Ectodermal cell (in vitro differentiated cells): ENCODE data around the gene SLC5A11. TPM values are rescaled to one million over a fixed set of nuclear protein-coding genes. Genes with fewer than 3 reads are reported as not detected.
"Not testable (repeated sequence)": the region's sequence is repeated elsewhere in the genome, so short reads cannot be mapped to it uniquely, and the experiment has no call there.

Source experiments
- H3K27ac ChIP-seq: 2 replicates; pipeline ENCODE4 v1.7.0; 2013; ENCODE audit warnings: mild to moderate bottlenecking, low read depth, low read length; ENCODE audit not compliant: insufficient read depth, poor library complexity, severe bottlenecking
- H3K27me3 ChIP-seq: 2 replicates; pipeline ENCODE4 v1.7.0; 2013; ENCODE audit warnings: mild to moderate bottlenecking, low read length; ENCODE audit not compliant: insufficient read depth, control insufficient read depth, poor library complexity, severe bottlenecking
- H3K36me3 ChIP-seq: one replicate; pipeline ENCODE4 v1.7.0; 2013; ENCODE audit warnings: low read length; ENCODE audit not compliant: control insufficient read depth, insufficient read depth
- H3K4me1 ChIP-seq: one replicate; pipeline ENCODE4 v1.7.0; 2013; ENCODE audit warnings: low read length; ENCODE audit not compliant: control insufficient read depth, insufficient read depth
- H3K4me3 ChIP-seq: 2 replicates; pipeline ENCODE4 v1.7.0; 2013; ENCODE audit warnings: low read depth, low read length, control low read depth; ENCODE audit not compliant: insufficient read depth
- H3K9me3 ChIP-seq: 2 replicates; pipeline ENCODE4 v1.7.0; 2013; ENCODE audit warnings: mild to moderate bottlenecking, low read length, moderate library complexity; ENCODE audit not compliant: control insufficient read depth
- WGBS, 2 experiments: methylation state at CpG; one replicate each; pipeline ENCODE4 v1.1.7; 2013; ENCODE audit warnings: missing lambda C conversion rate in 2 of 2; 5-methylcytosine and 5-hydroxymethylcytosine counted together
- polyA plus RNA-seq, 4 experiments: library from polyadenylated mRNA; stranded (reverse); fragments of 50-300 nt; gene quantifications; one replicate each; pipeline ENCODE4 v1.2.3, GENCODE V29; 2013

Gene SLC5A11
- not detected for polyA plus RNA-seq (2013, experiment 1 of 4)
- polyA plus RNA-seq (2013, experiment 2 of 4): 0.16 TPM
- polyA plus RNA-seq (2013, experiment 3 of 4): 0.11 TPM
- 0.20 TPM for polyA plus RNA-seq (2013, experiment 4 of 4)

GRCh38 chr16:24845726-24846547 is at the start of gene SLC5A11:
Gene SLC5A11, plus strand, starts transcription at chr16:24845963. Its CDS starts 12,681 bp downstream, at chr16:24858644.
- no peak within 1 kb of the TSS for H3K27ac ChIP-seq

GRCh38 chr16:24800586-24800985 is 45.2 kb upstream of the SLC5A11 start:
- Histone ChIP-seq H3K4me1 (no peaks in the 10 kb centered on the region), H3K4me3 (no peak overlapping the region), H3K27ac (no peak overlapping the region), H3K36me3 (peaks cover 70% of the 10 kb centered on the region), H3K9me3 (no peaks in the 10 kb centered on the region), H3K27me3 (no peaks in the 10 kb centered on the region)
- WGBS, 2 experiments: 96 to 97% methylated on average over 4 of the region's 4 CpGs

More at GRCh38 chr16:24845726-24846547, at the start of gene SLC5A11:
- Histone ChIP-seq H3K36me3 (no peaks in the 10 kb centered on the region), H3K4me1 (no peaks in the 10 kb centered on the region), H3K9me3 (no peaks in the 10 kb centered on the region), H3K4me3 (no peak within 1 kb of the TSS), H3K27me3 (no peaks in the 10 kb centered on the region)
- WGBS, 2 experiments: 87 to 88% methylated on average over 20 to 21 of the region's 21 CpGs

GRCh38 chr16:24801761-24802302 is 43.9 kb upstream of the SLC5A11 start:
- Histone ChIP-seq H3K9me3 (no peaks in the 10 kb centered on the region), H3K27ac (no peak overlapping the region), H3K27me3 (no peaks in the 10 kb centered on the region), H3K4me3 (no peak overlapping the region), H3K4me1 (no peaks in the 10 kb centered on the region), H3K36me3 (peaks cover 82% of the 10 kb centered on the region)
- 91 to 92% methylated on average over 3 of the region's 3 CpGs for WGBS, 2 experiments

GRCh38 chr16:24805484-24805883 is 40.3 kb upstream of the SLC5A11 start:
- Histone ChIP-seq H3K4me3 (no peak overlapping the region), H3K27ac (no peak overlapping the region), H3K36me3 (peaks cover 72% of the 10 kb centered on the region), H3K4me1 (no peaks in the 10 kb centered on the region), H3K27me3 (no peaks in the 10 kb centered on the region), H3K9me3 (no peaks in the 10 kb centered on the region)
- WGBS, 2 experiments: 94 to 96% methylated on average over 4 to 5 of the region's 5 CpGs

GRCh38 chr16:24807301-24807700 is 38.5 kb upstream of the SLC5A11 start:
- H3K27ac ChIP-seq: no peak overlapping the region
- H3K4me1 ChIP-seq: no peaks in the 10 kb centered on the region
- no peaks in the 10 kb centered on the region for H3K9me3 ChIP-seq
- WGBS, 2 experiments: 100% methylated on average over 1 of the region's 1 CpG; no CpG with 5 or more reads in 1 of the 2 experiments
- H3K36me3 ChIP-seq: peaks cover 59% of the 10 kb centered on the region
- H3K27me3 ChIP-seq: no peaks in the 10 kb centered on the region
- H3K4me3 ChIP-seq: no peak overlapping the region

GRCh38 chr16:24810951-24811843 is 34.6 kb upstream of the SLC5A11 start:
- Histone ChIP-seq H3K4me3 (no peak overlapping the region), H3K27me3 (no peaks in the 10 kb centered on the region), H3K27ac (no peak overlapping the region), H3K9me3 (no peaks in the 10 kb centered on the region), H3K4me1 (no peaks in the 10 kb centered on the region), H3K36me3 (peaks cover 62% of the 10 kb centered on the region)
- WGBS, 2 experiments: 94 to 95% methylated on average over 10 to 11 of the region's 11 CpGs

- not testable (repeated sequence) for H3K9me3 ChIP-seq, H3K27me3 ChIP-seq, H3K4me1 ChIP-seq, H3K4me3 ChIP-seq, H3K27ac ChIP-seq
- 91 to 93% methylated on average over 5 to 6 of the region's 6 CpGs for WGBS, 2 experiments
- H3K36me3 ChIP-seq: peaks cover 50% of the 10 kb centered on the region
Measured at GRCh38 chr16:24812813-24813212, 33.0 kb upstream of the SLC5A11 start.

- H3K36me3 ChIP-seq: peaks cover 61% of the 10 kb centered on the region
- H3K4me1 ChIP-seq: no peaks in the 10 kb centered on the region
- H3K27me3 ChIP-seq: no peaks in the 10 kb centered on the region
- no peak overlapping the region for H3K27ac ChIP-seq
- no peak overlapping the region for H3K4me3 ChIP-seq
- WGBS, 2 experiments: 97% methylated on average over 7 of the region's 7 CpGs
- H3K9me3 ChIP-seq: no peaks in the 10 kb centered on the region
Measured at GRCh38 chr16:24815021-24815420, 30.7 kb upstream of the SLC5A11 start.

GRCh38 chr16:24816688-24817087 is 29.1 kb upstream of the SLC5A11 start:
- no peaks in the 10 kb centered on the region for H3K4me1 ChIP-seq
- WGBS, 2 experiments: 93 to 94% methylated on average over 6 of the region's 6 CpGs
- no peak overlapping the region for H3K27ac ChIP-seq
- no peaks in the 10 kb centered on the region for H3K27me3 ChIP-seq
- H3K4me3 ChIP-seq: no peak overlapping the region
- H3K9me3 ChIP-seq: no peaks in the 10 kb centered on the region
- H3K36me3 ChIP-seq: peaks cover 75% of the 10 kb centered on the region
